SH-SY5Y (cell line): Measurements from ENCODE around the gene CLDN24.

Source experiments
- GATA2 ChIP-seq: IDR thresholded peaks from 2 replicates; pipeline ENCODE4 v1.6.1; 2011; ENCODE audit warnings: mild to moderate bottlenecking, low read depth, low read length
- GATA3 ChIP-seq: IDR thresholded peaks from 2 replicates; pipeline ENCODE4 v1.6.1; 2011; ENCODE audit warnings: low read depth, mild to moderate bottlenecking, low read length, moderate library complexity

DNA sequence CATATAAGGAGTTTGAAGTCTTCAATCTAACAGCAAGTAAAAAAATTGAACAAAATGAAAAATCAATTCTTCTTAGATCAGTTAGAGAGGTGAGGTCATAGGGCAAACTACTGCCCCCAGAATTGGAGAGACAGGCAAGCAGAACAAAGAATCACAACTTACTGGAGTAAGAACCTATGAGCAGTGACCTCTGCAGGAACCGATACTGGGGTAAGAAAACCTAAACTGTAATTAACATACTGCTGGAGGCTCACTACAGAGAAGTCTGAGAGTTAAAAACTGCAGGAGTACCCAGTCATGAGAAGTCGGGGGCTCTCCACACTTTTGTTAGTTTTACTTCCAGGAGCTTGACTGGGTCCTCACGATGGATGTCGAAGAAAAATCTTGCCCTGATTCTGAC is 18.2 kb downstream of the CLDN24 start:
- no peak for TF ChIP-seq GATA2
- TF ChIP-seq GATA3: no peak
